Hepatocyte (in vitro differentiated cells): Measurements from ENCODE around the gene LFNG. TPM values are rescaled to one million over a fixed set of nuclear protein-coding genes. Genes with fewer than 3 reads are reported as not detected.

ENCODE experiments used
- DNase-seq: peaks from one replicate; pipeline ENCODE4 v3.0.0-alpha.2; 2016; ENCODE audit warnings: low spot score
- H2AFZ ChIP-seq: fragments of 200-600 bp; sonication (generic); 2 replicates; pipeline ENCODE4 v1.6.0; 2016; ENCODE audit warnings: antibody characterized with exemption, mild to moderate bottlenecking
- H3K27ac ChIP-seq: fragments of 200-600 bp; sonication (generic); 2 replicates; pipeline ENCODE4 v1.5.1; 2016; ENCODE audit warnings: mild to moderate bottlenecking
- H3K27me3 ChIP-seq: fragments of 200-600 bp; sonication (generic); 2 replicates; pipeline ENCODE4 v1.6.1; 2016
- H3K36me3 ChIP-seq: fragments of 200-600 bp; sonication (generic); replicated peaks from 2 replicates; pipeline ENCODE4 v1.5.1; 2016; ENCODE audit warnings: low read depth; ENCODE audit not compliant: insufficient read depth
- H3K4me1 ChIP-seq: fragments of 200-600 bp; sonication (generic); 2 replicates; pipeline ENCODE4 v1.5.1; 2016; ENCODE audit warnings: mild to moderate bottlenecking, moderate library complexity; ENCODE audit not compliant: insufficient read depth
- H3K4me2 ChIP-seq: fragments of 200-600 bp; sonication (generic); 2 replicates; pipeline ENCODE4 v1.6.0; 2016
- H3K4me3 ChIP-seq: fragments of 200-600 bp; sonication (generic); 2 replicates; pipeline ENCODE4 v1.5.1; 2016; ENCODE audit warnings: mild to moderate bottlenecking
- H3K79me2 ChIP-seq: fragments of 200-600 bp; sonication (generic); 2 replicates; pipeline ENCODE4 v1.6.0; 2017; ENCODE audit warnings: mild to moderate bottlenecking
- H3K9me2 ChIP-seq: fragments of 200-600 bp; sonication (generic); replicated peaks from 2 replicates; pipeline ENCODE4 v1.6.0; 2017; ENCODE audit warnings: mild to moderate bottlenecking; ENCODE audit not compliant: insufficient read depth
- H3K9me3 ChIP-seq: fragments of 200-600 bp; sonication (generic); 2 replicates; pipeline ENCODE4 v1.5.1; 2016; ENCODE audit warnings: low read depth, mild to moderate bottlenecking
- H4K20me1 ChIP-seq: fragments of 200-600 bp; sonication (generic); 2 replicates; pipeline ENCODE4 v1.6.0; 2016; ENCODE audit warnings: mild to moderate bottlenecking; ENCODE audit not compliant: insufficient read depth, poor library complexity, severe bottlenecking
- CTCF ChIP-seq: fragments of 200-600 bp; sonication (generic); IDR thresholded peaks from 2 replicates; pipeline ENCODE4 v1.5.1; 2016; ENCODE audit warnings: antibody characterized with exemption, mild to moderate bottlenecking; ENCODE audit not compliant: poor library complexity
- EZH2 ChIP-seq: fragments of 200-600 bp; sonication (generic); IDR thresholded peaks from 2 replicates; pipeline ENCODE4 v1.6.1; 2016; ENCODE audit warnings: antibody characterized with exemption, mild to moderate bottlenecking, borderline replicate concordance
- EZH2phosphoT487 ChIP-seq: fragments of 200-600 bp; sonication (generic); IDR thresholded peaks from one replicate; pipeline ENCODE4 v1.6.1; 2018; ENCODE audit warnings: antibody characterized with exemption, mild to moderate bottlenecking, low read depth, moderate library complexity; ENCODE audit not compliant: unreplicated experiment, severe bottlenecking
- WGBS: methylation state at CpG from one replicate; pipeline ENCODE4 v1.1.6; 2016; ENCODE audit warnings: low lambda C conversion rate; ENCODE audit errors: missing lambda C conversion rate; 5-methylcytosine and 5-hydroxymethylcytosine counted together
- polyA plus RNA-seq: library from polyadenylated mRNA; unstranded; fragments of >200 nt; fragmentation: Nextera tagmentation; extraction: Ambion mirVana; gene quantifications from 2 replicates; pipeline ENCODE4 v1.2.1, GENCODE V29; 2016
- total RNA-seq: library from RNA; depleted of rRNA; stranded (reverse); fragments of >200 nt; gene quantifications from 2 replicates; pipeline ENCODE4 v1.2.3, GENCODE V29; 2014

Gene LFNG
- total and polyA plus RNA-seq, 2 experiments from 2014 or later = 1.2 to 4.5 TPM

- no peak for DNase-seq
- no peaks in the 10 kb centered on the region for H3K79me2 ChIP-seq
- no peaks in the 10 kb centered on the region for H4K20me1 ChIP-seq
- 66% methylated on average over 14 of the region's 17 CpGs for WGBS
- H3K27ac ChIP-seq = no peak overlapping the region
- H3K9me2 ChIP-seq = no peaks in the 10 kb centered on the region
- H3K36me3 ChIP-seq = no peaks in the 10 kb centered on the region
- TF ChIP-seq EZH2 (no peak), CTCF (no peak), EZH2phosphoT487 (no peak)
- no peak overlapping the region for H2AFZ ChIP-seq
- no peak overlapping the region for H3K4me3 ChIP-seq
- no peaks in the 10 kb centered on the region for H3K4me1 ChIP-seq
- H3K9me3 ChIP-seq = no peaks in the 10 kb centered on the region
- no peak overlapping the region for H3K4me2 ChIP-seq
- H3K27me3 ChIP-seq = no peaks in the 10 kb centered on the region
Observed at GRCh38 chr7:2471396-2471795, 48.2 kb upstream of the LFNG start.

GRCh38 chr7:2472739-2473138 lies 46.8 kb upstream of the LFNG start:
- no peak for DNase-seq
- Histone ChIP-seq H3K4me3 (no peak overlapping the region), H3K4me2 (no peak overlapping the region), H3K79me2 (no peaks in the 10 kb centered on the region), H3K9me2 (no peaks in the 10 kb centered on the region), H4K20me1 (no peaks in the 10 kb centered on the region), H3K36me3 (no peaks in the 10 kb centered on the region), H3K27me3 (no peaks in the 10 kb centered on the region), H3K9me3 (no peaks in the 10 kb centered on the region), H2AFZ (no peak overlapping the region), H3K4me1 (no peaks in the 10 kb centered on the region), H3K27ac (no peak overlapping the region)
- TF ChIP-seq EZH2 (no peak), CTCF (no peak), EZH2phosphoT487 (no peak)
- WGBS = 81% methylated on average over 6 of the region's 6 CpGs

GRCh38 chr7:2473496-2474180 lies 45.9 kb upstream of the LFNG start:
- no peaks in the 10 kb centered on the region for H3K27me3 ChIP-seq
- TF ChIP-seq CTCF (no peak), EZH2 (no peak), EZH2phosphoT487 (no peak)
- no peak overlapping the region for H3K4me2 ChIP-seq
- H2AFZ ChIP-seq = no peak overlapping the region
- H4K20me1 ChIP-seq = no peaks in the 10 kb centered on the region
- H3K9me2 ChIP-seq = no peaks in the 10 kb centered on the region
- 93% methylated on average over 12 of the region's 12 CpGs for WGBS
- no peak overlapping the region for H3K4me3 ChIP-seq
- no peaks in the 10 kb centered on the region for H3K36me3 ChIP-seq
- DNase-seq = no peak
- H3K79me2 ChIP-seq = no peaks in the 10 kb centered on the region
- H3K9me3 ChIP-seq = no peaks in the 10 kb centered on the region
- H3K4me1 ChIP-seq = no peaks in the 10 kb centered on the region
- H3K27ac ChIP-seq = no peak overlapping the region
